RWPE1 (cell line): Measurements from ENCODE around the gene PLCB4.

Experiments
- CTCF ChIA-PET: fragments of 350-600 bp; sonication (Branson Sonifier 250); formaldehyde crosslinking; extraction: SDS; loops from one replicate; lab custom pipeline; 2021; lab: Yijun Ruan, JAX
- POLR2A ChIA-PET: fragments of 400-600 bp; formaldehyde crosslinking; extraction: SDS; loops from one replicate; lab custom pipeline; 2020; ENCODE audit warnings: antibody characterized with exemption; ENCODE audit not compliant: low non-redundant PET; lab: Yijun Ruan, JAX
- DNase-seq: peaks from one replicate; pipeline ENCODE4 v3.0.0; 2012; ENCODE audit warnings: low spot score
- H3K27ac ChIP-seq: fragments of 450-650 bp; 2 replicates; pipeline ENCODE4 v1.5.1; 2017
- CTCF ChIP-seq: fragments of 450-650 bp; conservative IDR thresholded peaks from 2 replicates; pipeline ENCODE4 v1.5.1; 2017; ENCODE audit warnings: low read depth, mild to moderate bottlenecking

PLCB4 gene

GRCh38 chr20:9485614-9486340 lies 416.9 kb downstream of the PLCB4 start:
- no peak for DNase-seq
- ChIA-PET CTCF (interaction anchor here (0.7 kb wide), 1 partner anchor 592 kb away, joined by 3 read pairs; no protein-coding TSS in a partner anchor), POLR2A (no interaction called here)
- TF ChIP-seq CTCF, result no peak
- no peak overlapping the region for H3K27ac ChIP-seq

- no peak for TF ChIP-seq CTCF
- ChIA-PET CTCF (no interaction called here), POLR2A (no interaction called here)
- H3K27ac ChIP-seq, result no peak overlapping the region
- no peak for DNase-seq
Observed at GRCh38 chr20:9487231-9487630, 418.3 kb downstream of the PLCB4 start.

GRCh38 chr20:9488063-9488462 lies 419.2 kb downstream of the PLCB4 start:
- no peak overlapping the region for H3K27ac ChIP-seq
- no peak for DNase-seq
- POLR2A ChIA-PET, result no interaction called here
- CTCF ChIA-PET, result interaction anchor here (0.6 to 0.7 kb wide), 2 partner anchors 15 to 90 kb away, joined by 3 read pairs; no protein-coding TSS in a partner anchor
- no peak for TF ChIP-seq CTCF

GRCh38 chr20:9490161-9490560 lies 421.3 kb downstream of the PLCB4 start:
- no peak for TF ChIP-seq CTCF
- H3K27ac ChIP-seq, result no peak overlapping the region
- DNase-seq, result no peak
- ChIA-PET CTCF (no interaction called here), POLR2A (no interaction called here)

GRCh38 chr20:9490631-9491030 lies 421.7 kb downstream of the PLCB4 start:
- H3K27ac ChIP-seq, result no peak overlapping the region
- ChIA-PET CTCF (no interaction called here), POLR2A (no interaction called here)
- TF ChIP-seq CTCF, result no peak
- DNase-seq, result no peak

GRCh38 chr20:9491324-9491723 lies 422.4 kb downstream of the PLCB4 start:
- CTCF ChIA-PET, result interaction anchor here (0.6 kb wide), 1 partner anchor 83 kb away, joined by 4 read pairs; no protein-coding TSS in a partner anchor
- POLR2A ChIA-PET, result no interaction called here
- no peak overlapping the region for H3K27ac ChIP-seq
- TF ChIP-seq CTCF, result no peak
- no peak for DNase-seq
